Endothelial cell (in vitro differentiated cells): ENCODE data around the gene HCST. TPM values are rescaled to one million over a fixed set of nuclear protein-coding genes. Genes with fewer than 3 reads are reported as not detected.

Source experiments
- DNase-seq: peaks from one replicate; pipeline ENCODE4 v3.0.0; 2021; ENCODE audit warnings: low spot score
- H3K27ac Mint-ChIP-seq: one replicate; pipeline ENCODE4 v1.8.0; 2021; ENCODE audit warnings: mixed read lengths, inconsistent platforms; ENCODE audit not compliant: unreplicated experiment
- H3K27me3 Mint-ChIP-seq: one replicate; pipeline ENCODE4 v1.8.0; 2021; ENCODE audit warnings: mild to moderate bottlenecking, moderate library complexity, mixed read lengths, inconsistent platforms; ENCODE audit not compliant: unreplicated experiment
- H3K36me3 Mint-ChIP-seq: one replicate; pipeline ENCODE4 v1.8.0; 2021; ENCODE audit warnings: mild to moderate bottlenecking, low read depth, mixed read lengths, inconsistent platforms; ENCODE audit not compliant: unreplicated experiment
- H3K4me1 Mint-ChIP-seq: one replicate; pipeline ENCODE4 v1.8.0; 2021; ENCODE audit warnings: mild to moderate bottlenecking, mixed read lengths, inconsistent platforms; ENCODE audit not compliant: unreplicated experiment
- H3K4me3 Mint-ChIP-seq: one replicate; pipeline ENCODE4 v1.8.0; 2021; ENCODE audit warnings: mild to moderate bottlenecking, mixed read lengths, inconsistent platforms; ENCODE audit not compliant: unreplicated experiment
- H3K9me3 Mint-ChIP-seq: one replicate; pipeline ENCODE4 v1.8.0; 2021; ENCODE audit warnings: mixed read lengths, inconsistent platforms; ENCODE audit not compliant: unreplicated experiment
- CTCF ChIP-seq: fragments of 200-600 bp; sonication (generic); IDR thresholded peaks from one replicate; pipeline ENCODE4 v1.5.0; 2021; ENCODE audit warnings: antibody characterized with exemption; ENCODE audit not compliant: unreplicated experiment
- total RNA-seq: library from RNA; stranded (reverse); fragmentation: NEBNext Ultra II Directional; extraction: Animal tissue kit (Norgen Biotek cat#: 25700); gene quantifications from one replicate; pipeline ENCODE4 v1.2.1, GENCODE V29; 2021; ENCODE audit not compliant: unreplicated experiment

The HCST gene
- total RNA-seq, 1 donor from 2014 or later = 0.95 TPM

DNA sequence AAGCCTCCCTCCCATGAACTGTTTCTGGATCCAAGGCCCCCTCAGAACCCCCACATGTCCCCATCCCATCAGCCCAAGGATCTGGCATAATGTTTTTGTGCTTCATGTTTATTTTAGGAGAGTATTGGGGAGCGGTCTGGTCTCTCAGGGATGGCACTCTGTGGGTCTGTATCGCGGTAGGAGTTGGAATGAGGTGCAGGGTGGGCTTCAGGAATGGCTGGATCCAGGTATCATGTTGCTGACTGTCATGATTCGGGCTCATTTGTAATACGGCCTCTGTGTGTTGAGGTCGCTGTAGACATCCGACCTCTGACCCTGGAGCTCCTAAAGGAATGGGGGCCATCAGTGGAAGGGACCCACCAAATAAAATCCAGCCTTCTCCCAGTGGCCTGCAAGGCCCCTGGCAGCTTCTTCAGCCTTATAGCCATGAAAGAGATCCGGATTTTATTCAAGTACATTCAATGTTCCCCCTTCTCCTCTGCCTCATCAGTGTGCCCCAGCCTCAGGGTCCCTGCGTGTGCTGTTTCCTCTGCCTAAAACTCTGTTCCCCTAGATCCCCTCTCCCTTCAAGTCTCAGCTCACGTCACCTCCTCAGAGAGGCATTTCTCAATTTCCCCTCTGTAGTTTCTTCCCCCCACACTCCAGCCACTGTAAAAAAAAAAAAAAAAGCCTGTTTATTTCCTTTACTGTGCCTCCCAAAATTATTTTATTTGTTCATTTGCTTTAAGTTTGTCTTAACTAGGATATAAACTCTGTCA, 2.2 kb downstream of the HCST start:
- H3K27me3 Mint-ChIP-seq = peaks cover 16% of the 10 kb centered on the region
- peaks cover 21% of the 10 kb centered on the region for H3K4me1 Mint-ChIP-seq
- H3K36me3 Mint-ChIP-seq = no peaks in the 10 kb centered on the region
- no peak for DNase-seq
- H3K9me3 Mint-ChIP-seq = no peaks in the 10 kb centered on the region
- no peak overlapping the region for H3K4me3 Mint-ChIP-seq
- H3K27ac Mint-ChIP-seq = no peak overlapping the region
- TF ChIP-seq CTCF = no peak

GRCh38 chr19:35905178-35905727, 2.9 kb downstream of the HCST start:
- Mint-ChIP-seq H3K27ac (no peak overlapping the region), H3K36me3 (no peaks in the 10 kb centered on the region), H3K4me1 (peaks cover 21% of the 10 kb centered on the region), H3K9me3 (no peaks in the 10 kb centered on the region), H3K27me3 (peaks cover 15% of the 10 kb centered on the region), H3K4me3 (no peak overlapping the region)
- no peak for DNase-seq
- no peak for TF ChIP-seq CTCF

- Mint-ChIP-seq H3K4me1 (peaks cover 15% of the 10 kb centered on the region), H3K36me3 (no peaks in the 10 kb centered on the region), H3K27me3 (peaks cover 11% of the 10 kb centered on the region), H3K4me3 (no peak overlapping the region), H3K27ac (no peak overlapping the region), H3K9me3 (no peaks in the 10 kb centered on the region)
- no peak for DNase-seq
- no peak for TF ChIP-seq CTCF
Observed at GRCh38 chr19:35907377-35907745, 5.0 kb downstream of the HCST start.

GRCh38 chr19:35908010-35908441, 5.7 kb downstream of the HCST start, which contains the start of gene TYROBP:
Gene TYROBP (minus strand): TSS chr19:35908295. CDS start chr19:35908228, 67 bp downstream.
- Mint-ChIP-seq H3K27ac (no peak within 1 kb of the TSS), H3K4me3 (peak within 1 kb of the TSS; percentile 47), H3K9me3 (no peaks in the 10 kb centered on the region), H3K27me3 (peaks cover 8% of the 10 kb centered on the region), H3K4me1 (peaks cover 8% of the 10 kb centered on the region), H3K36me3 (no peaks in the 10 kb centered on the region)
- no peak for TF ChIP-seq CTCF
- DNase-seq = no peak
